ENCODE results near the gene ENHO. TPM values are rescaled to one million over a fixed set of nuclear protein-coding genes. Genes with fewer than 3 reads are reported as not detected.

ENHO gene
- polyA plus RNA-seq, 1 donor: 4.3 TPM

- no peak for DNase-seq
These were observed 501 bp downstream of the ENHO start for GRCh38 chr9:34522091-34522887.

DNA sequence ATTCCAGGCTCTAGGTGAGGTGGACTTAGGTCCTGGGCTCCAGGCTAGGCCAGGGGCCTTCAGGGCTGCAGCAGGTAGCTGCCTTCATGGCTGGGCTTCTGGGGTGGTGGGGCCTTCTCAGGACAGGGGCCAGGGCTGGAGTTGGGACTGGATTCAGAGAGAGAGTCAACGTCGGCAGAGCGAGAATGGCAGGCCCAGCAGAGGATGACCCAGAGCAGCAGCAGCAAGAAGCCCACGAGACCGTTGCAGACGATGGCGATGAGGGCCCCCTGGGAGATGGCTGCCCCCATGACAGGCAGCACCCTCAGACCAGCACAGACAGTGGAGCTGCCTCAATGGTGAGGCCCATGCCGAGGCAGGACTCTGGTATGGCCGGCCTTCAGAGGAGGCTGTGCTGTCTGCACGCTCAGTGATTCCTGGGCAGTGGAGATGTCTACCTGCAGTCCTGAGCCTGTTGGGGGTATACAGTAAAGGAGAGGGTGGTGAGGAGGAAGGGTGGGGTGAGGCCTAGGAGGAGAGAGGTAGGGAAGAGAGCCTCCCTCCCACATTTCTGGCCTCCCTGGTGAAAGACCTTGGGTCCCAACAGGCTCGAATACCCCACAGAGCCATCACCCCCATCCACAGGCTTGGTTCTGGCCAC is 1.3 kb downstream of the ENHO start:
- no peak for DNase-seq

GRCh38 chr9:34520505-34521385 is 2.0 kb downstream of the ENHO start:
- DNase-seq: no peak

GRCh38 chr9:34520096-34520495 is 2.7 kb downstream of the ENHO start:
- no peak for DNase-seq

GRCh38 chr9:34519321-34520020 is 3.3 kb downstream of the ENHO start:
- no peak for DNase-seq

DNA sequence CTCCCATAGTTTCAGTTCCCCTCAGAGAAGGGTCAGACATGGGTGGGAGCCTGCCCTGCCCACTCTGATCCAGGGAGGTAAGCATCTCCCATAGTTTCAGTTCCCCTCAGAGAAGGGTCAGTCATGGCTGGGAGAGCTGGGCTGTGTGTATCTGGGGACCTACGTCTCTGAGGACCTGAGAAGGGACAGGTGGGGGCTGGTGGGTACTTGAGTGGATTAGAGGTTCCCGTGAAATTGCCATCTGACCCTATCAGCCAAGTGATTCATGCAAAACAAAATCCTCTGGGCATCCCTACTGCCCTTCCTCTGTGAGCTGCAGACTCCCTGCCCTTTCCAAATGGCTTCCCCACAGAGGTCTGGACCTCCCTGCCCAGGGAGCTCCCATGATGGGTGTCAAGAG is 3.9 kb downstream of the ENHO start:
- DNase-seq: no peak

GRCh38 chr9:34518110-34518616 is 4.6 kb downstream of the ENHO start:
- peak; percentile 44 for DNase-seq

DNA sequence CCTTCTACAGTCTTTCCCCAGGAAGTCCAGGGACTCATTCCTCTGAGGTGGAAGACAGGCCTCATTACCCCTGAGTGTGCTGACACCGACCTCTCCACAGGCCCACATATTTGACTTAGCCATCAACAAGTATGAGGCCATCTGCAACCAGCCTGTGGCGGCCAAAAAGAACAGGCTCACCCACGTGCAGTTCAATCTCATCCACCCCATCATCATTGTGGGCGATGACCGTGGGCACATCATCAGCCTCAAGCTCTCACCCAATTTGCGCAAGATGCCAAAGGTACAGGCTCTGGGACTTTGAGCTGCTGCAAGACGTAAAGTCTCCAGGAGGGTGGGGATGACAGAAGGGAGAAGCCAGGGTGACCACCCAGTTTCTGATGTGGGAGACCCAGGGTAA is 5.6 kb downstream of the ENHO start:
- DNase-seq: no peak

- DNase-seq: no peak
These were observed 6.8 kb downstream of the ENHO start for GRCh38 chr9:34515959-34516358.

GRCh38 chr9:34514816-34515215 is 8.0 kb downstream of the ENHO start:
- DNase-seq: no peak

DNA sequence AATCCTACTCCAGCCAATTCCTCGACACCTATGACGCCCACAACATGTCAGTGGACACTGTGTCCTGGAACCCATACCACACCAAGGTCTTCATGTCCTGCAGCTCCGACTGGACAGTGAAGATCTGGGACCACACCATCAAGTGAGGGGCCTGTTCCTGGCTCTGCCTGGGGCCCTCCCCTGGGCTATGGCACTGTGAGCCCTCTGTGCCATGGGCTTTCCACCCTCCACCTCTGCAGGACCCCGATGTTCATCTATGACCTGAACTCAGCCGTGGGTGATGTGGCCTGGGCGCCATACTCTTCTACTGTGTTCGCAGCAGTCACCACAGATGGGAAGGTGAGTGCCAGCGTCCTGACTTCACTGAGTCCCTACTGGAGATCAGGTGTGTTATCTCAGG is 8.4 kb downstream of the ENHO start:
- no peak for DNase-seq

- no peak for DNase-seq
These were observed 9.1 kb downstream of the ENHO start for GRCh38 chr9:34513567-34514214.

GRCh38 chr9:34512131-34513078 is 10.4 kb downstream of the ENHO start:
- DNase-seq: no peak

DNA sequence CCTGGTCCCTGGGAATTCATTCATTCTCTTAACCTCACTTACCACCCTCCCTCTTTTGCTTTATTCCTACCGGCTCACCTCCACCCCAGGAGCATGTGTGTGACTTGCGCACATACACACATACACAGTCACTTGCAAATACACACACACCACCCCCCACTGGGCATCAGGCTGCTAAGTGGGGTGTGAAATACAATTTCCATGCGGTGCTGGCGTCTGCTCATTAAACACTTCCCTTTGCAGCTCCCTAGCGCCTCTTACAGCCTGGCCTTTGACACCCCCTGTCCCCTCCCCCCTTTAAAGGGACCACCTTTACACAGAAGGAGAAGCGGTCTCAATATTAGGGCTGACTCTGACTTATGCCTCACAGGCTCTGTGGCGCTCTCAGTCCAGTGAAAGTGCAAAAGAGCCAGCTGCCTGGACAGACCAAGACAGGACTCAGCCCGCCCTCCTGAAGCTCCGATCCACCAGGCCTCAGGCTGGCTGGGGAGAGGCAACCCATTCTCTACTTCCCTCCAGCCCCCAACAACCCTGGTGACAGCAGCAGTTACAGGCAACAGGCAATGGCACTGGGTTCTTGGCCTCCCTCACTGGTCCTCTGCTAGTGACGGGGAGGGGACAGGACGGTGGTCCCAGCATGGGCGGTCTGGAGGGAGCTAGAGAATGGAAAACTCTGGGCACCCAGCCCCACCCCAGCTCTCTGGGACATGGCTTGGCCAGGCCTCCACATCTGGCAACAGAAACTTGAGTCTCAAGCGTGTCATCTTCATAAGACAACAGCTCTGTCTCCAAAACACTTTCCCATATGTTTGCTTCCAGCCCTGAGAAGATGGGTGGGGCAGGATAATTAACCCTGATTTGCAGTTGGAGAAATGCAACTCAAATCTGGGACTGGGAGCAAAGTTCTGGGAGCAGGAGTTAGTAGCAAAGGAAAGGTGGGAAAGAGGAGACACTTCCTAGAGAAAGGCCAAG is 12.0 kb downstream of the ENHO start:
- DNase-seq: no peak

DNA sequence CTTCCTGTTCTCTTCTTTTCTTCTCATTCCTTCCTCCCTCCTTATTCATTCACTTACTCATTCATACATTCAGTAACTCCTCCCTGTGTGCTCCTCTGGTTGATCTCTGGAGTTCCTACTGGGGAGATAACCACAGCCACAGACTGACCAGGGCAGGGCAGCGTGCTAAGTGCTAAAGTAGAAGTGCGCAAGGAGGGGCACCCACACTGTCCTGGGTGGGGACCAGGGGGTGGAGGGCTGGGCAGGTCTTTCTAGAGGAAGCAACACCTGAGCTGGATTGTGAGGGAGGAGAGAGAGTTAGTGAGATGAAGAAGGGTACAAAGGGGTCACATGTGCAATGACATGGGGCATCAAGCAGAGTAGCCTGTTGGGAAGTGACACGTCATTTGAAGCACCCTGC is 13.8 kb downstream of the ENHO start:
- DNase-seq: no peak

- no peak for DNase-seq
These were observed 14.3 kb downstream of the ENHO start for GRCh38 chr9:34508463-34508862.

- no peak for DNase-seq
These were observed 14.8 kb downstream of the ENHO start for GRCh38 chr9:34507966-34508365.

DNA sequence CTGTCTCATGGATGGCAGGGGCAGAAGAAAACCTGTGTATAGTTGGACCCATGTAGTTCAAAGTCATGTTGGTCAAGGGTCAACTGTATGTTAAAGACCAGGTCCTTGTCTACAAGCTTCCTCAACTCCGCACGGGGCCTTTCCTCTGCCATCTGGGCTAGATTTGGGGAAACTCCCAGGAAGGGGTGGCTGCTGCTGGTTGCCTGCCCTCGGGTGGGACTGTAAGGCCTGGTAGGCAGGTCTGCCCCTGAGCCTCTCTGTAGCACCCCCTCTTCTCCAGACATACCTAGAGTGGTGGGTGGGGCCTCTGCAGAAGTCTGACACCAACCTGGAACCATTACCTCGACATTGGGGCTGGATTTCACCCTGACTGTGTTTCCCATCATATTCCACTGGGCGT is 15.2 kb downstream of the ENHO start:
- DNase-seq: no peak

DNA sequence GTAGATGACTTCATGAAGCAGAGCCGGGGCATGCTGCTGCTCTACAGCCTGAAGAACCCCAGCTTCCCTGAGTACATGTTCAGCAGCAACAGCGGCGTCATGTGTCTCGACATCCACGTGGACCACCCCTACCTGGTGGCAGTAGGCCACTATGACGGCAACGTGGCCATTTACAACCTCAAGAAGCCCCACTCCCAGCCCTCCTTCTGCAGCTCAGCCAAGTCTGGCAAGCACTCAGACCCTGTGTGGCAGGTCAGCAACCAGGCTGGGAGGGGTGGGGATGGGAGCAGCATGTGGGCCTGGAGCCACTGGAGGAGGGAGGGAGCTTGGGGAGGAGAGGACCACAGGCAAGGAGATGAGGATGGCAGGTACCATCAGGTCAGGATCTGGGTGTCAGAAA is 16.2 kb downstream of the ENHO start:
- no peak for DNase-seq
